Colonic mucosa (tissue), 4 donors: ENCODE results near the gene CAPN2. TPM values are rescaled to one million over a fixed set of nuclear protein-coding genes. Genes with fewer than 3 reads are reported as not detected.

Source experiments
- DNase-seq: peaks from one replicate; pipeline ENCODE4 v3.0.0-alpha.2; 2020
- H3K27ac ChIP-seq: fragments of 200-600 bp; one replicate; pipeline ENCODE4 v1.8.0; 2021
- H3K27me3 ChIP-seq: fragments of 200-600 bp; one replicate; pipeline ENCODE4 v1.8.0; 2021
- H3K36me3 ChIP-seq: fragments of 200-600 bp; one replicate; pipeline ENCODE4 v1.8.0; 2021
- H3K4me1 ChIP-seq: fragments of 200-600 bp; one replicate; pipeline ENCODE4 v1.8.0; 2021; ENCODE audit warnings: mild to moderate bottlenecking
- H3K4me3 ChIP-seq: fragments of 200-600 bp; one replicate; pipeline ENCODE4 v1.8.0; 2021
- H3K9ac ChIP-seq, 2 donors: one replicate each; pipeline ENCODE4 v1.7.0; 2013; ENCODE audit warnings: control low read depth in 2 of 2, low read depth in 2 of 2, low read length in 2 of 2
- H3K9me3 ChIP-seq: fragments of 200-600 bp; one replicate; pipeline ENCODE4 v1.8.0; 2021
- CTCF ChIP-seq: fragments of 200-600 bp; IDR thresholded peaks from one replicate; pipeline ENCODE4 v1.8.0; 2022; ENCODE audit warnings: antibody characterized with exemption, mild to moderate bottlenecking
- intact Hi-C: fragments of 100-400 bp; cut with DNase I; formaldehyde crosslinking; loops from one replicate; pipeline ENCODE4 v1.14.1; 2022
- total RNA-seq, 2 donors: library from RNA; stranded (reverse); fragmentation: NEBNext Ultra II Directional in 1 of 2; extraction: Animal tissue kit (Norgen Biotek cat#: 25700) in 1 of 2; gene quantifications; one replicate each; pipeline ENCODE4 v1.2.1, GENCODE V29; 2021
- donor health status: healthy.
- donor health status: DM: no; HTN: no; CAD: no.
- donor health status: DM: no; HTN: no; CAD: no.

The CAPN2 gene
- 100 to 1,000 TPM; 197 to 323 TPM for total RNA-seq

DNA sequence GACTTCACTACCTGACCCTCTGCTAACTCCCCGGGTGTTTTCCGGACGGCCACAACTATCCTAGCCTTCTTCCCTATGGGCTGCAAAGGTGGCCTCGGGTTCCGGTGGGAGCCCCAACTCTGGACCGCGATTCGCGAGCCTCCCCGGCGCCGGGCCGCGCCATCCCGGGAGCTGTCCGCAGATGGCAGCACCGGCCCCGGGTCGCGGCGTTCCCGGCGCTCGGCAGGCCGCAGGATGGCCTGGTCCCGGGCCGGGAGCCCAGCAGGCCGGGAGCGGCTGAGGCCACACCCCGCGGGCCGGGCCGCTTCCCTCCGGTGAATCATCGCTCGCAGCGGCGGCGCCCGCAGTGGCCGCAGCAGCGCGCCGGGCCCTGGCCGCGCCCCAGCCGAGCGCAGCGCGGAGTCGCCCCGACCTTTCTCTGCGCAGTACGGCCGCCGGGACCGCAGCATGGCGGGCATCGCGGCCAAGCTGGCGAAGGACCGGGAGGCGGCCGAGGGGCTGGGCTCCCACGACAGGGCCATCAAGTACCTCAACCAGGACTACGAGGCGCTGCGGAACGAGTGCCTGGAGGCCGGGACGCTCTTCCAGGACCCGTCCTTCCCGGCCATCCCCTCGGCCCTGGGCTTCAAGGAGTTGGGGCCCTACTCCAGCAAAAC is at the start of gene CAPN2:
Gene CAPN2 (plus strand): TSS at position 346 of the 656 bp plus-strand sequence. CDS start 102 bp downstream, at position 448.
- peaks cover 20% of the 10 kb centered on the region for H3K4me1 ChIP-seq
- peak within 1 kb of the TSS; percentile 70 for H3K4me3 ChIP-seq
- H3K27me3 ChIP-seq, result no peaks in the 10 kb centered on the region
- peak within 1 kb of the TSS; percentile 92 for H3K27ac ChIP-seq
- no peaks in the 10 kb centered on the region for H3K9me3 ChIP-seq
- DNase-seq, result peak; percentile 80
- H3K9ac ChIP-seq, result peak within 1 kb of the TSS; percentile 98 to 99
- TF ChIP-seq CTCF, result peak; percentile 48
- H3K36me3 ChIP-seq, result no peaks in the 10 kb centered on the region
- intact Hi-C loops, result no loop called here

GRCh38 chr1:223662943-223663342 is 49.4 kb upstream of the CAPN2 start:
- H3K9me3 ChIP-seq, result no peaks in the 10 kb centered on the region
- no peak for TF ChIP-seq CTCF
- H3K4me1 ChIP-seq, result no peaks in the 10 kb centered on the region
- peak overlapping the region; percentile 47 for H3K27ac ChIP-seq
- H3K36me3 ChIP-seq, result no peaks in the 10 kb centered on the region
- no peak overlapping the region for H3K4me3 ChIP-seq
- no peaks in the 10 kb centered on the region for H3K27me3 ChIP-seq
- H3K9ac ChIP-seq, result no peak overlapping the region
- intact Hi-C loops, result no loop called here
- no peak for DNase-seq

DNA sequence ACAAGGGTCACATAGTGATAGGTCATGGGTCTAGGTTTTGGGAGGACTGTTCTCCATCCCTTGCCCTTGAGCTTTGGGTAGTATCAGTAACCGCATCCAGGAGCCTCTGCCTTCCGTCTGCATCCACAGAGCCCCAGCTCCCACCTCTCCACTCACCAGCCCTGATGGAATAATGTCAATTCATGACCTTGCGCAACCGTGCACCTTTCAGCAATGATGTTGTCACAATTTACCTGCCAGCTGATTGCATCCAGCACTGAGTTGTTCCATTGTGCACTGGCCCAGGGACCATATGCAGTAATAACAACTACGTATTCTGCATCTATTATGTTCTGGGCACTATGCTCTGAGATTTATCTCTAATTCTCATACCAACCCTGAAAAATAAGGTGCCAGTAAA is 48.2 kb upstream of the CAPN2 start:
- no peak for TF ChIP-seq CTCF
- Histone ChIP-seq H3K27me3 (no peaks in the 10 kb centered on the region), H3K4me1 (no peaks in the 10 kb centered on the region), H3K9me3 (no peaks in the 10 kb centered on the region), H3K27ac (peak overlapping the region; percentile 59), H3K36me3 (no peaks in the 10 kb centered on the region), H3K9ac (no peak overlapping the region), H3K4me3 (no peak overlapping the region)
- DNase-seq, result no peak
- intact Hi-C loops, result no loop called here

- TF ChIP-seq CTCF, result no peak
- no peaks in the 10 kb centered on the region for H3K36me3 ChIP-seq
- peak; percentile 83 for DNase-seq
- H3K4me1 ChIP-seq, result no peaks in the 10 kb centered on the region
- peak within 1 kb of the TSS; percentile 59 for H3K27ac ChIP-seq
- no peaks in the 10 kb centered on the region for H3K27me3 ChIP-seq
- peak within 1 kb of the TSS in 1 of 2 donors; percentile 39 for H3K9ac ChIP-seq
- no peaks in the 10 kb centered on the region for H3K9me3 ChIP-seq
- intact Hi-C loops, result no loop called here
- peak within 1 kb of the TSS; percentile 8 for H3K4me3 ChIP-seq
Observed at GRCh38 chr1:223665592-223666312, 46.6 kb upstream of the CAPN2 start, which contains the start of gene CAPN8. Gene CAPN8, minus strand, starts transcription at chr1:223665701. Its CDS starts 55 bp downstream, at chr1:223665646.

DNA sequence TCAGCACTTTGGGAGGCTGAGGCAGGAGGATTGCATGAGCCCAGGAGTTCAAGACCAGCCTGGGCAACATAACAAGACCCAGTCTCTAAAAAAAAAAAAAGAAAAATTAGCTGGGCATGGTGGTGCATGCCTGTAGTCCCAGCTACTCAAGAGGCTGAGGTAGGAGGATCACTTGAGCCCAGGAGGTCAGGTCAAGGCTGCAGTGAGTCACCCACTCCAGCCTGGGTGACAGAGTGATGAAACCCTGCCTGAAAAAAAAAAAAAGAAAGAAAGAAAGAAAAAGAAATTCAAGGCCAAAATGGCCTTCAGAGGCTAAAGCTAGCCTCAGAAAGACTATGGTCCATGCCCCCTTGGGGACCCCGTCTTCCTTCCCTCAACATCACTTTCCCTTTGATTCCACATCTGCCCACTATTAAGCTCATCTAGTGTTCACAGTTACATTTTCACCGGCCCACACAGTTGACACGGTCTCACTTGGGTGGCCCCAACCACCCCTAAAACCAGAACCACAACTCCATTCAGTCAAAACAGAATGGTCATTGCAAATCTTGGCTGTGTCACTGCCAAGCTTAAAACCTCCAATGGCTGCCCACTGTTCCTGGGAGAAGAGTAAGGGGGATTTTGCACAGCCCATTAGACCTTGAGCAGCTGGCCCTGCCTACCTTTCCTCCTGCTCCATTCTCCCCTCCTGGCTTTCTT is 44.7 kb upstream of the CAPN2 start:
- Histone ChIP-seq H3K4me1 (no peaks in the 10 kb centered on the region), H3K4me3 (no peak overlapping the region), H3K9ac (no peak overlapping the region), H3K9me3 (no peaks in the 10 kb centered on the region), H3K27ac (peak overlapping the region; percentile 50), H3K36me3 (no peaks in the 10 kb centered on the region), H3K27me3 (no peaks in the 10 kb centered on the region)
- no peak for TF ChIP-seq CTCF
- intact Hi-C loops, result no loop called here
- DNase-seq, result no peak
